Astrocyte (in vitro differentiated cells and primary cell): Measurements from ENCODE around the gene IL19. TPM values are rescaled to one million over a fixed set of nuclear protein-coding genes. Genes with fewer than 3 reads are reported as not detected.

Experiments
- DNase-seq: peaks from one replicate; pipeline ENCODE4 v3.0.0-alpha.2; 2010; ENCODE audit warnings: low read depth
- FAIRE-seq: peaks from 2 replicates; lab custom pipeline; 2011; peaks lifted over from hg19 to GRCh38; lab: Jason Lieb, UNC
- H2AFZ ChIP-seq: 2 replicates; pipeline ENCODE4 v1.6.0; 2012; ENCODE audit warnings: low read depth, low read length, inconsistent platforms
- H3K27ac ChIP-seq: 2 replicates; pipeline ENCODE4 v1.5.1; 2011; ENCODE audit warnings: low read depth, low read length, inconsistent platforms
- H3K27me3 ChIP-seq: 2 replicates; pipeline ENCODE4 v1.6.0; 2011; ENCODE audit warnings: low read length, inconsistent platforms; ENCODE audit not compliant: insufficient read depth
- H3K36me3 ChIP-seq: 2 replicates; pipeline ENCODE4 v1.5.1; 2011; ENCODE audit warnings: low read length, inconsistent platforms; ENCODE audit not compliant: insufficient read depth
- H3K4me1 ChIP-seq: 2 replicates; pipeline ENCODE4 v1.5.1; 2011; ENCODE audit warnings: low read length, inconsistent platforms; ENCODE audit not compliant: insufficient read depth
- H3K4me2 ChIP-seq: 2 replicates; pipeline ENCODE4 v1.6.0; 2012; ENCODE audit warnings: low read length, inconsistent platforms
- H3K4me3 ChIP-seq: 2 replicates; pipeline ENCODE4 v1.5.1; 2011; ENCODE audit warnings: low read depth, mild to moderate bottlenecking, low read length, inconsistent platforms; ENCODE audit not compliant: insufficient read depth
- H3K79me2 ChIP-seq: 2 replicates; pipeline ENCODE4 v1.6.0; 2012; ENCODE audit warnings: mild to moderate bottlenecking, low read length, inconsistent platforms; ENCODE audit not compliant: insufficient read depth
- H3K9ac ChIP-seq: 2 replicates; pipeline ENCODE4 v1.6.0; 2012; ENCODE audit warnings: mild to moderate bottlenecking, low read length, inconsistent platforms
- H3K9me3 ChIP-seq: 2 replicates; pipeline ENCODE4 v1.5.1; 2012; ENCODE audit warnings: low read depth, mild to moderate bottlenecking, low read length, inconsistent platforms; ENCODE audit not compliant: insufficient read depth
- H4K20me1 ChIP-seq: 2 replicates; pipeline ENCODE4 v1.6.0; 2012; ENCODE audit warnings: low read length, inconsistent platforms; ENCODE audit not compliant: insufficient read depth
- H3K27ac Mint-ChIP-seq: one replicate; pipeline ENCODE4 v1.8.0; 2021; ENCODE audit warnings: mild to moderate bottlenecking, mixed read lengths; ENCODE audit not compliant: unreplicated experiment
- H3K27me3 Mint-ChIP-seq: one replicate; pipeline ENCODE4 v1.8.0; 2021; ENCODE audit warnings: low read depth, mixed read lengths; ENCODE audit not compliant: unreplicated experiment
- H3K36me3 Mint-ChIP-seq: one replicate; pipeline ENCODE4 v1.8.0; 2021; ENCODE audit warnings: low read depth, mixed read lengths; ENCODE audit not compliant: unreplicated experiment
- H3K4me1 Mint-ChIP-seq: one replicate; pipeline ENCODE4 v1.8.0; 2021; ENCODE audit warnings: low read depth, mixed read lengths; ENCODE audit not compliant: unreplicated experiment
- H3K4me3 Mint-ChIP-seq: one replicate; pipeline ENCODE4 v1.8.0; 2021; ENCODE audit warnings: mild to moderate bottlenecking, moderate library complexity, mixed read lengths; ENCODE audit not compliant: unreplicated experiment
- H3K9me3 Mint-ChIP-seq: one replicate; pipeline ENCODE4 v1.8.0; 2021; ENCODE audit warnings: mild to moderate bottlenecking, mixed read lengths; ENCODE audit not compliant: unreplicated experiment
- EZH2 ChIP-seq: IDR thresholded peaks from 2 replicates; pipeline ENCODE4 v1.6.1; 2012; ENCODE audit warnings: mild to moderate bottlenecking, low read length, inconsistent platforms; ENCODE audit not compliant: insufficient read depth
- total RNA-seq: library from RNA; stranded (reverse); gene quantifications from 2 replicates; pipeline ENCODE4 v1.2.1, GENCODE V29; 2021
- TF ChIP-seq, protein P1 (sequence below): IDR thresholded peaks from 2 replicates; pipeline ENCODE4 v1.5.1; 2011; ENCODE audit warnings: low read depth, mild to moderate bottlenecking, inconsistent platforms, low read length, moderate library complexity; ENCODE audit not compliant: insufficient read depth

The IL19 gene
- total RNA-seq, 1 donor from 2014 or later: 0.23 TPM

DNA sequence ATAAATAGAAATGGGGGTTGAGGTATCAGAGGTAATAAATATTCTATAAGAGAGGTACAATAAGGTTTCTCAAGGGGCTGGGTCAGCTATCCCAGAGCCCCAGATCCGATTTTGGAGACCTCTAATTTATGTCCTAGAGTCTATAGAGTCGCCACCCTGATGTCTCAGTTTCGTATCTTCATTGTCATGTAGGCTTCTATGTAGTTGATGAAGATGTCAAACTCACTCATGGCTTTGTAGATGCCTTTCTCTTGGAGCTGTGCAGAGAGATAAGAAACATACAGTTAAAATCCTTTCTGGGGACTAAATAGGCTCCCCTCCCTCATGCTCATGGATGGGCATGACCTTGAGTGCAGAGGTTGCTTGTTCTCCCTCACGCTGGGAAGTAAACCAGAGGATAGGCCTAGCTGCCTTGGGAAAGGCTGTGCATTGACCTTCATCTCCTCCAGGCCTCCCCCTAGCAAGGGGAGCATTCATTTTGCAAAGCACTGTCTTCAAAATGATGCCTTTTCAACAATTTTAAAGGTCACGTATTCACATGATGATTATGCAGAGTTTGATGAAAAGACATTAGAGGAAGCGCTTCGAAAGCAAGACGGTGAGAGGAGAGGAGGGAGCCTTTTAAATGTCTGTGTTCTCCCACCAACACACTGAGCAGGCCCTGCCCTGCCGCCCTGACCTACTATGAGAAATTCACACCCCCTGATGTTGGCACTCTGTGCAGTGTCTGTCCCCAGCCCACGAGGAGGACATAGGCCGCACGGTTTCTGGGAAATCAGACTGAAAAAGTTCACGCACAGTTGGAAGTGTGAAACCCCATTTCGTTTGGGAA, 1.9 kb upstream of the IL19 start:
- Mint-ChIP-seq H3K4me1 (peaks cover 35% of the 10 kb centered on the region), H3K27ac (no peak overlapping the region), H3K27me3 (peaks cover 52% of the 10 kb centered on the region), H3K9me3 (peaks cover 2% of the 10 kb centered on the region), H3K4me3 (no peak overlapping the region), H3K36me3 (no peaks in the 10 kb centered on the region)
- DNase-seq: no peak
- no peaks in the 10 kb centered on the region for H3K36me3 ChIP-seq
- no peaks in the 10 kb centered on the region for H3K79me2 ChIP-seq
- no peak overlapping the region for H3K4me2 ChIP-seq
- no peak overlapping the region for H3K27ac ChIP-seq
- no peaks in the 10 kb centered on the region for H3K9me3 ChIP-seq
- TF ChIP-seq, protein P1, sequence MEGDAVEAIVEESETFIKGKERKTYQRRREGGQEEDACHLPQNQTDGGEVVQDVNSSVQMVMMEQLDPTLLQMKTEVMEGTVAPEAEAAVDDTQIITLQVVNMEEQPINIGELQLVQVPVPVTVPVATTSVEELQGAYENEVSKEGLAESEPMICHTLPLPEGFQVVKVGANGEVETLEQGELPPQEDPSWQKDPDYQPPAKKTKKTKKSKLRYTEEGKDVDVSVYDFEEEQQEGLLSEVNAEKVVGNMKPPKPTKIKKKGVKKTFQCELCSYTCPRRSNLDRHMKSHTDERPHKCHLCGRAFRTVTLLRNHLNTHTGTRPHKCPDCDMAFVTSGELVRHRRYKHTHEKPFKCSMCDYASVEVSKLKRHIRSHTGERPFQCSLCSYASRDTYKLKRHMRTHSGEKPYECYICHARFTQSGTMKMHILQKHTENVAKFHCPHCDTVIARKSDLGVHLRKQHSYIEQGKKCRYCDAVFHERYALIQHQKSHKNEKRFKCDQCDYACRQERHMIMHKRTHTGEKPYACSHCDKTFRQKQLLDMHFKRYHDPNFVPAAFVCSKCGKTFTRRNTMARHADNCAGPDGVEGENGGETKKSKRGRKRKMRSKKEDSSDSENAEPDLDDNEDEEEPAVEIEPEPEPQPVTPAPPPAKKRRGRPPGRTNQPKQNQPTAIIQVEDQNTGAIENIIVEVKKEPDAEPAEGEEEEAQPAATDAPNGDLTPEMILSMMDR: no peak
- TF ChIP-seq EZH2: no peak
- peaks cover 18% of the 10 kb centered on the region for H3K4me1 ChIP-seq
- H3K9ac ChIP-seq: no peak overlapping the region
- FAIRE-seq: no peak
- peaks cover 30% of the 10 kb centered on the region for H3K27me3 ChIP-seq
- H2AFZ ChIP-seq: no peak overlapping the region
- H3K4me3 ChIP-seq: no peak overlapping the region
- no peaks in the 10 kb centered on the region for H4K20me1 ChIP-seq

DNA sequence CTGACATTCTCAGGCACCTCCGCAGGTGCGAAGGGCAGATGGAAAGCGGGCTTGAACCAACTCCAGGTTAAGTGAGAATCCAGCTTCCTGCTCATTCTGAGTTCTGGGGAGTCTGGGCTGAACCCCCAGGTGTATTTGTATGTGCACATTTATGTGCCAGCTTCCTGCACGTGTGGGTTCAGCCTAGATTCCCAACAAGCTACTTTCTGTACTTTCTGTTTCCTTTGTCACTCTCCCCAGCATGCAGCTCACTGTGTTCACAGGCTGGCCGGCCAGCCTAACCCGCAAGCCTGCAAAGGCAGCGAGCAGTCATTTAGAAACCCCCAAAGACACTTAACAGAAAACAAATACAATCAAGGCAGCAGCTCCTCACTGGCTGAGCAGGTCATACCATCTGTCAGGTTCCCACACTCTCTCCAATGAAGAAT, 1.3 kb upstream of the IL19 start:
- Histone ChIP-seq H3K4me3 (no peak overlapping the region), H3K79me2 (no peaks in the 10 kb centered on the region), H3K9me3 (no peaks in the 10 kb centered on the region), H3K27ac (no peak overlapping the region), H2AFZ (no peak overlapping the region), H3K4me2 (no peak overlapping the region), H3K27me3 (peaks cover 34% of the 10 kb centered on the region), H3K4me1 (peaks cover 18% of the 10 kb centered on the region), H3K9ac (no peak overlapping the region), H3K36me3 (no peaks in the 10 kb centered on the region), H4K20me1 (no peaks in the 10 kb centered on the region)
- Mint-ChIP-seq H3K36me3 (no peaks in the 10 kb centered on the region), H3K4me1 (peaks cover 35% of the 10 kb centered on the region), H3K27ac (no peak overlapping the region), H3K9me3 (peaks cover 2% of the 10 kb centered on the region), H3K4me3 (no peak overlapping the region), H3K27me3 (peaks cover 52% of the 10 kb centered on the region)
- FAIRE-seq: no peak
- no peak for TF ChIP-seq EZH2
- TF ChIP-seq, protein P1: no peak
- DNase-seq: no peak

DNA sequence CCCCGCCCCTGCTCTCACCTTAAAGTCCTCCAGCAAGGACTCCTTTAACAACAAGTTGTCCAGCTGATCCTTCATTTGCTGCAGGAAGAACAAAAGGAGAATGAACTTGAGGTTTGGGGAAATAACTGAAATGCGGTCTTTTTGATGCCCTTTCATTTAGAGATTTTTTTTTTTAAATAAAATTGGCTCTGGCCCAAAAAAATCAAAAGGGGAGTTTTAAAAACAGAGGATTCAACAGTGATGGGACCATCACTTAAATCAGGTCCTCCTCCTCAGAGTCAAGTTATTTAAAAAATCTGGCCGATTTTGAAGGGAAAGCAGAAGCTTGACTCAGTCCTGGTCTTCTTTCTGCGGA, 742 bp downstream of the IL19 start:
- H3K36me3 ChIP-seq: no peaks in the 10 kb centered on the region
- H3K79me2 ChIP-seq: no peaks in the 10 kb centered on the region
- H3K4me1 Mint-ChIP-seq: peaks cover 27% of the 10 kb centered on the region
- peaks cover 50% of the 10 kb centered on the region for H3K27me3 ChIP-seq
- H4K20me1 ChIP-seq: no peaks in the 10 kb centered on the region
- H3K4me3 ChIP-seq: no peak overlapping the region
- no peak for DNase-seq
- H3K4me2 ChIP-seq: no peak overlapping the region
- H3K9me3 Mint-ChIP-seq: no peaks in the 10 kb centered on the region
- FAIRE-seq: no peak
- peaks cover 14% of the 10 kb centered on the region for H3K4me1 ChIP-seq
- no peak overlapping the region for H2AFZ ChIP-seq
- H3K9ac ChIP-seq: no peak overlapping the region
- no peak overlapping the region for H3K27ac ChIP-seq
- peaks cover 63% of the 10 kb centered on the region for H3K27me3 Mint-ChIP-seq
- H3K9me3 ChIP-seq: no peaks in the 10 kb centered on the region
- no peaks in the 10 kb centered on the region for H3K36me3 Mint-ChIP-seq
- peak overlapping the region; percentile 35 for H3K4me3 Mint-ChIP-seq
- TF ChIP-seq EZH2: no peak
- TF ChIP-seq, protein P1: no peak
- H3K27ac Mint-ChIP-seq: no peak overlapping the region
